Pulmonary artery endothelial cell (primary cell): Measurements from ENCODE around the gene SNX11. TPM values are rescaled to one million over a fixed set of nuclear protein-coding genes. Genes with fewer than 3 reads are reported as not detected.
A peak's percentile ranks its signal among the peaks of the same experiment; 100 is the strongest.

ENCODE experiments used
- DNase-seq: peaks from one replicate; pipeline ENCODE4 v3.0.0-alpha.2; 2011; ENCODE audit warnings: low read depth, low spot score
- total RNA-seq: library from RNA; depleted of rRNA; stranded (reverse); fragments of >200 nt; gene quantifications from 2 replicates; pipeline ENCODE4 v1.2.3, GENCODE V29; 2014

The SNX11 gene
- total RNA-seq, 1 donor from 2014 or later = 15.2 TPM

DNA sequence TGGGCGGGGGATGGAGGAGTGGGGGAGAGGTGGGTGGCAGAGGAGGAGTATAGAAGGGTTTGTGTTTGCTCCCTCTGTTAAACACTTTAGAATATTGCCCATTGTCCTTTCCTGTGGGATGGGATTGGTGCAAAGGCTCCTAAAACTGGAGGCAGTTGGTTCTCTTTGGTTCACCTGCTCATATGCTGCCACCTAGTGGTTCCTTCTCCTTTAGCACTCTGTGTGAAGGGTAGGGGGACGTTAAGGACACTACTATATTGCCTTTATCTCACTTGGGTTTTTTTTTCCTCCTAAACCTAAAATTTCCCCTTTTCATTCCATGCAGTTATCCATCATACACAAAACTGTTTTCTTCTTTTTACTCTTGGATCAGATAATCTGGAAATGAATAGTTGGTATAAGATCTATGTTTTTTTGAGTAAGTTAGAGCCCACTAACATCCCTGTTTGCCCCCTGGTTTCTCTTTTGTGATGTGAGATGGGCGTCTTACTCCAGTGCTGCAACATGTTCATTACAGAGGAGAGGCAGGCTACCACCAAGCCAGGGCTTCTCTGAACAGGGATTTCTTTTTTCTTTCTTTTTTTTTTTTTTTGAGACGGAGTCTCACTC lies 23.8 kb downstream of the SNX11 start:
- DNase-seq = no peak

DNA sequence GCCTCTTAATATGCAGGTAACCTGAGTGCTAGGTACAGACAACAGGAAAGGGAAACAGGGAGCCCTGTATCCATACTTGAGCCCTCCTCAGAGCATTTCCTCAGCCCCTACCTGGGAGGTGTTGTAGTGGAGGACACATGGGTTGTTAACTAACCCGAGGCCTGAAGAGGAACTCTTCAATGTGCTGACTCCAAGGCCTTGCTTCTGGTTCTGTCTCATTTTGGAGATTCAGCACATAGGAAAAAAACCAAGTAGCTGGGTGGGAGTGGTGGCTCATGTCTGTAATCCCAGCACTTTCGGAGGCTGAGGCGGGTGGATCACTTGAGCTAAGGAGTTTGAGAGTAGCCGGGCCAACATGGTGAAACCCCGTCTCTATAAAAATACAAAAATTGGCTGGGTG lies 24.8 kb downstream of the SNX11 start:
- DNase-seq = no peak

DNA sequence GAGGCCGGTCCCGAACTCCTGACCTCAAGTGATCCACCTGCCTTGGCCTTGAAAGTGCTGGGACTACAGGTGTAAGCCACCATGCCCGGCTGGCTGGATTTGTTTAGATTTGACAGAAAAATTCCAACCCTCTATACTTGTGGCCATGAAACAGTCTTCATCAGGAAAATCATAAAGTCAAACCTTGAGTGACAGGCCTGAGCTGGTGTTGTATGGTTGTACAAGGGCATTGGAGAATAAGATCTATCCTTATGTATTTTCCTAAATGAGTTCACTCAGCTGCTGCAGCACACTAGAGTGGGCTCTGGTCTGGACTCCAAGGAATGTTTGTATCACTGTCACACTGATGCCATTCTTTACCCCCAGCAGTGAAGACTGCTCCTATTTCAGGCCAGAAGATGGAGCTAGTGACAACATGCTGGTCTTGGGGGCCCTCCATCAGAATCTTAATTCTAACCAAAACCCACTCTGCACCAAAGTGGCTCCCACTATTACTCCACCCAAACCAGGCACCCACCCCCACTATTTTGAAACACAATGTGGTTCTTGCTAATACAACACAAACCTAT lies 27.4 kb downstream of the SNX11 start:
- no peak for DNase-seq

DNA sequence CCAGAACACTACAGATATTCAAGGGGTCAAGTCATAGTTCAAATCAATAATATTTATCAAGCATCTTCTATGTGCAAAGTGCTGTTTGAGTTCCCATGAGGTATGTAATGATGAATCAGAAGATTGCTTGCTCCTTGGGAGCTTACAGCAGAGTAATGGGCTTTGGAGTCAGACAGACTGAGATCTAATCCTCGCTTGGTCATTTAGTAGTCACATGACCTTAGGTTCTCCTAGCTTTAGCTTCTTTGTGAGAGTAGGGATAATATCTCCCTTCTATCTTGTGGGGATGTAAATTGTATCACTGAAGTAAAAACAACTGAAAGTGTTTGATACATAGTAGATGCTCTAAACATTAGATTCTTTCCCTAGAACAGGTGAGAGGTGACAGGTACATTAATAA lies 30.1 kb downstream of the SNX11 start:
- DNase-seq = no peak

DNA sequence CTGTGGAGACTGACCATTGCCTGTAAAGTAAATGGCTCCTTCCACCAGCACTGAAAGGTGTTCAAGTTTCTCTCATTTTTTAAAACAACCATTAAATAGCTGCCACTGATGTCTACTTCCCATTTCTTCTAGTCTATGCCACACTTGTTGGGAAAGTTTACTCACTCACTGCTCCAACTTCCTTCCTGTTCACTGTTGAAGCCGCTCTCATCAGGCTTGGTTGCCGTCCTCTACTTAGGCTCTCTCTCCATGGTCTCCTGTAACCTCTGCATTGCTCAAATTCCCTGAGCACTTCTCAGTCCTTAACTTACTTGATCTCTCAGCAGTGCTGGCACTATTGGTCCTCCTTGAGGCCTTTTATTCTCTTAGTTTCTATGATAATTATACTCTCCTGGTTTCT lies 32.4 kb downstream of the SNX11 start:
- peak; percentile 19 for DNase-seq

DNA sequence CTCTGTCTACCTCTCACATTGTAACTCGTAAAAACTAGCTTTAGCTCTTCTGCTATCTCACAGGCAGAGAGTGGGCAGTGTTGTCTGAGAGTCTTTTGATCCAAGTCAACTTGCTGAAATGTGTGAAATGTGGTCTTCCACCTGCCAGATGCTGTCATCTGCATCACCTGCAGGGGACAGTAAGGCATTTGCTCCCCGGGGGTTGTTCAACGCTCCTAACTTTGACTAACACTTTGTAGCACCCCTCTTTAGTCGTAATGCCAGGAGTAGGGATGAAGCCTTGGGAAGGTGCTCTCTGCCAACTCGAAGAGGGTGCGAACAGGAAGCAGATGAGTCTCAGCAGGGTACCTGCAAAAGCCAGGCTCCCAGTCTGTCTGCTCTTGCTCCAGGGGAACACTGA lies 36.1 kb downstream of the SNX11 start:
- DNase-seq = no peak

DNA sequence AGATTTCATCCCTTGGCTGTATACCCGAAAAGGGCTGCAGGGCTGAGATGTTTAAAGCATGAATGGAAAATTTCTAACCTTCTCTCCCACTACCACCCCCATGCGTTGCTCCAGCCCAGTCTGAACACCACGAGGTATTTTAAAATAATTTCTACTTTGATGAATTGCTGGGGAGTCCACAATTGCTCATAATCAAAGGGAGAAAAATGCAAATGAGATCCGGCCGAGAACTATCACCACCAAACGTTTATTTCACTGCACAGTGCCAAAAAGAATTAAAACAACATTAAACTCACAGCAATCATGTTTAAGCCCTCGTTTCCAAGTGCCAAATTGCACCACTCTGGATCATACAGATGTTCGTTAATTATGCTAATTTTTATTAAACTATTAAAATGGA lies 36.7 kb downstream of the SNX11 start:
- no peak for DNase-seq

DNA sequence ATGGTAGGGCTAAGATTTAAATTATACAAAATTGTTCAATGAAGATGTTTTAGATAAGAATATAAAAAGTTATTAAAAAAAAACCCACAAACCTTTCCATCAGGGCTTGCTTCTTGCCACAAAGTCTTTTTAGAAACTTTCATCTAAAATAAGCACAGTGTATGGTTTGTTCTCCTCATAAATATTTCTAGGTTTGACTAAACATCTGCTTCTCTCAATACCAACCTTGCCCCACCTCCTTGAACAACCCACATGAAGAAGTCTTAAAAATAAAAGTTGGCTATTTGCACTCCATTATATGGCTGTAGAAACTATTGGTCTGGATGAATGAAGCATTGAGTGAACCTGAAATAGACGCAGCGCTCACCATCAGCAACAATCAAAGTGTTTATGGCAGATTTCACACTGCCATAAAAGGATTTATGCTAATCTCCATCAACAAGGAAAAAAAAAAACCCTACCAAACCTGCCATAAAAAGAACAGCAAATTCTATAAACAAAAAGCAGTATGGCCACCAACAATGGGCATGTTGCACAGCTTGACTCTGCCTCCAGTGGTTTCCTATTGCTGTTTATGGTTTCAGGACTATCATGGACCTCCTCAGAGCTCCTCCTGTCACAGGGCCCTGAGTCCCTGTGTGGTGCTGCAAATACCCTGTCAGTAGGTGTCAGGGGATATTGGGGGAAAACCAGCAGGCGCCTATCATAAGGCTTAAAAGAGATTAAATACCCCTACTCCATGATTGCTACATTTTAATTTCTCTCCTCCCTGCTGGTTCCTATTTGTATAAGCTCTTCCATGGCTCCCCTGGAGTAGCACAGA lies 37.6 kb downstream of the SNX11 start:
- no peak for DNase-seq

DNA sequence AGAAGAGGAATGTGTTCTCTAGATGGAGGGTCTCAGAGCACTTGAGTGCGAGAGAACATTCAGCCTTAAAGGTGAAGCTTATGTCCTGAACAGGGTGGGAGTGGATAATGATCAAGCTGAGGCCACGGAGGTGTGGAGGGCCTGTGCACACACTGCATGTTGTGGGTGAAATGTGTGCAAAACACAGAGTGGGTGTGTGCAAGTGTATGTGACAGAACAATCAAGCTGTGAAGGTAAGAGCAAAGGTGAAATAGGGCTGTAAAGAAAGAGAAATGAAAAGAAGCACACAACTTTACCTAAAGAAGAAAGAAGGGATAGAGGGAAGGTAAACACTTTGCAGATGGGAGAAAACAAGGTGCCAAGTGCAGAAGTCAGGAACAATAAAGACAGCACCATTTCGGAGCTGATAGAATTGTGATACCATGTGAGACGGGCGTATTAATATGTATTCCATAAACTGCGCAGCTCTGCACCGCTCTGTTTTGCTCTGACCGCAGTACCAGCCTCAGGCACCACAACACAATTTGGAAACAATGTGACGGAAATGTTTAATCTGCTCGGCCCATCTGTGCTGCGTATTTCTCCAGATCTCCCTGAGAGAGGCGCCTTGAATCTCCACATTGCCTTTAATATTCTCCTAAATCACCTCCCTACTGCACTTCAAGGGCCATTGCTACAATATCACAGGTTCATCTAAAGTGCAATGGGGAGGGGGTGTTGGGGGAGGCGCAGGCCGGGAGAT lies 40.6 kb downstream of the SNX11 start:
- no peak for DNase-seq

DNA sequence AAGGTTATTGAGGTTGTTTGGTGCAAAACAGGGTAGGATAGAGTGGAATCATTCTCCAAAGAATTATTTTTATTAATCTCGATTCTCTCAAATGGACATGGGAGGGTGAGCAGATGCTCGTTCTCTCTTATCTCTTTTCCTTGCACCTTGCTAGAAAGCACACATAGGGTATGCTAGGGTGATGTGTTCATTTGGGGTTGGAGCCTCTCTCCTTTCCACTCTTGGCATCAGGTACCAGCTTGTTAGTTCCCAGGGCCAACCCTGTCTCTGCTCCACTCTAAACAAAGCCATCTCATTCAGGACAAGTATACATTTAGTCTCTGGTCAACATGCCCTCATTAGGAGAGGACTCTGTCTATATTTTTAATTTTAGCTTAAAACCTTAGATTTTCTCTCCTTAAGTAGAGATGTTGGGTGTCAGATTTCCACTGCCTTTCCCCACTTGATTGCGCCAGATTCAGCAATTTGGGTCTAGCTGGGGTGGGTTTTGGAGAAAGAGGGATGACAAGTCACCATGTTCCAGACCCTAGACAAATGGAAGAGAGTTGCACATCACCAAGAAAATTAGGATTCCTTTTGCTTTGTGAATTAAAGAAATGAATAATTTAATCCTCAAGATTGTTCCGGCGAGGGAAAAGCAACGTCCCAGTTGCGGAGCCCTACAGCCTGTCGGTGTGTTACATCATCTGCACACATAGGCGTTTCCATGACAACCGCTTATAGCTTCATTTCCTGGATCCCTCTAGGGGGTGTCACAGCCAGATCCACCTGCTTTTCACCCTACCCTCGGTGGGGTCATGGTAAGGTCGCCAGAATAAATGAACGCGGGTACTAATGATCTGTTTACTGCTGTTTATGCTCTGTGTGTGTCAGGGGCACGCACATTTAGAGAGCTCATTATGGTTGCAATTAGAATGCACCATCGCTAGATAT lies 41.6 kb downstream of the SNX11 start:
- DNase-seq = no peak

DNA sequence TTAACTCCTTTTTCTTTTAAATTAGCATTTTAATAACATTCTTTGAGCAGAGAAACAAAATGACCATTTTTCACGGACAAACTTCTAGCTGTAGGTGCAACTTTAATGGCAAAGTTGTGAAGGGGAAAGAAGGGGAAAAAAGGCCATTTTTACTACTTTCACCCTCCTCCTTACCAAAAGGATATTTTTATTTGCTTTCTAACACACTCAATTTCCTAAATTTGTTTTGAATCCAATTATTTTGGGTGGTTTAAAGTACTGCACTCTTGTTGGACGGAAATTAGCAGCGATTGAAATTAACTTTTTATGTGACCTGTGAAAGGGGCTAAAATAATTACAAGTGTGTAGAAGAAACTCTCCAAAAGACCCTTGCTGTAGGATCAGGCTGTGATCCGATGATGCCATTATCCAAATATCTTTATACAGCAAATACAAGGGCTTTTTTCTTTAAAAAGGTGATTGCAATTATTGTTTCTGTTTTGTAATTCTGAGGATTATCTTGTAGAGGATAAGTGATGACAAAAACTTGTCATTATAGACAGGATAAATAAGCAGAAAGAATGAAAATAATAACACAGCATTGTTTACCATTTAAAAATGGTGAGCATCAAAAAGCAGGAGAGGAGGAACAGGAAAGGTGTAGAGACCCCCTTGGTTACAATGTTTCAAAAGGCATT lies 42.4 kb downstream of the SNX11 start:
- DNase-seq = no peak

DNA sequence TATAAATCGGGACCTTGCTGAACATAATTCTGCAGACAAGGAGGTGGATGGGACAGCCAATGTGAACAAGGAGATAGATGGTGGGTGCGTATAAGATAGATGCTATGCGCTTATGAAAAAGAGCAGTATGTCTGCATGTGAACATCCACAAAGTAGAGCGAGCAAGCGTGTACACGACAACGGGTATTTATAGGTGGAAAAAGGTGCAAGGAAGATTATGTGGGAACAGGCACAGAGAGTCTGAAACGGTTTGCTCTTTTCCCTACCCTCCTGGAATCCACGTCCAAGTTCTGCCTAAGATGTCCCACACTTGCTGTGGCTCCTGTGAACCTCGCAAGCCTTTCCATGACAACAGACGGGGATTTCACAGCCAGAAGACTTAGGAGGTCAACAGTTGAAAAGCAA lies 43.0 kb downstream of the SNX11 start:
- no peak for DNase-seq

DNA sequence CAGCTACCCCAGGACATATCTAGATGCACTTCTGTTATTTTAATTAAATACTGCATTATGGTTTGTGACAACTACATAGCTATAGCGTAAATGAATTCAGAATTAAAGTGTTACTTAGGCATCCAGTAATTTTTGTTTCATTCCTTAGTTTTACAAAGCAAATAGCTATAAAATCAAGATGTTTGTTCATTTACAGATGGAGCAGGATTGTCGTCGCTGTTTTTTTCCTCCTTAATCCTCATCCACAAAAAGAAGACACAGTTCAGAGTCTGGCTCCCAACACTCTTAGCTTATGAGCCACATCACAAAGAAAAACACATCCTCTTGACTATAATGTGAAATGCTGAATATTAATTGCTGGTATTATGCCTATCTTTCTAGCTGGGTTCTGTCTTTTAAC lies 43.7 kb downstream of the SNX11 start:
- no peak for DNase-seq

DNA sequence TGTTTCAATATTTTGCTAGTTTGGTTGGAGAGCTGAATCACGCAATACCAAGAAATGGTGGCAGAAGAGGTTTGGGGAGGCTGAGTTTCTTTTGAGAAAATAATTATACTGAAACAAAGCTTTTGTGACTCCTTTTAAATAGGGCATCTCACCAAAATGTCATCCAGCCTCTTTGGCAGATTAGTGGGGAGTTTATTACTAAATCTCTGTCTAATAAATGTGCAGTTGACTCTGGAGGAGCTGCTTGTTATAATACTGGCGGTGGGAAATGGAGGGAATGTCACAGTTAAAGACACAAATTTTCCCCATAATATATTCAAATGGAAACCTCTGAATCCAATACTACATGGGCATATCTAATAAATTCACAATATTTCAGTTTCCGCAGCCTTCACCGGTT lies 44.7 kb downstream of the SNX11 start:
- no peak for DNase-seq

DNA sequence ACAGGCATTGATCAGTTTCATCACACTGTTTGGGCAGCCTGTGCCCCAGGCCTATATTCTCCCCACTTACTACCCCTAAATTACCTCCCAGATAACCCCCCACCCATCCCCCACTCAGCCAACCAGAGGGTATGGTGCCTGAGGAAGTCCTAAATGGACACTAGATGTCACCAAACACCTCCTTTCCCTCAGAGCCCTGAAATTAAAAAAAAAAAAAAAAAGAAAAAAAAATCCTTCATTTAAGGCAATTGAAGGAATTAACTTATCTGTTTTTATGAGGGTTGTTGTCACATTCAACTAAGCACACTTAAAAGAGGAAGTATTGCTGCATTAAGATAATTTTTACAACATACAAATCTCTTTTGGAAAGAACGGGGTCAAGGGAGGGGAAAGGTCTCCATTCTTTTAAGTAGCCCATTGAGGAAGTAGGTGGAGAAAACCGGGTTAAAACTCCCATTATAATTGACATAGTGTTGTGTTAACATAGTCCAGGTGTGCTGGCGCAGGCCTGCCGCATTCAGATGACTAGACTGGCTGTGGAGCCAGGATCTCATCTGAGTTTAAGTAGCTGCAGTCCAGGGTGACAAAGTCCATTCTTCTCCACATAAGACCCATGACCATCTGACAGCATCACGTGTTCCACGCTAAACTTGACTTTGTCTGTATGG lies 46.3 kb downstream of the SNX11 start:
- no peak for DNase-seq

DNA sequence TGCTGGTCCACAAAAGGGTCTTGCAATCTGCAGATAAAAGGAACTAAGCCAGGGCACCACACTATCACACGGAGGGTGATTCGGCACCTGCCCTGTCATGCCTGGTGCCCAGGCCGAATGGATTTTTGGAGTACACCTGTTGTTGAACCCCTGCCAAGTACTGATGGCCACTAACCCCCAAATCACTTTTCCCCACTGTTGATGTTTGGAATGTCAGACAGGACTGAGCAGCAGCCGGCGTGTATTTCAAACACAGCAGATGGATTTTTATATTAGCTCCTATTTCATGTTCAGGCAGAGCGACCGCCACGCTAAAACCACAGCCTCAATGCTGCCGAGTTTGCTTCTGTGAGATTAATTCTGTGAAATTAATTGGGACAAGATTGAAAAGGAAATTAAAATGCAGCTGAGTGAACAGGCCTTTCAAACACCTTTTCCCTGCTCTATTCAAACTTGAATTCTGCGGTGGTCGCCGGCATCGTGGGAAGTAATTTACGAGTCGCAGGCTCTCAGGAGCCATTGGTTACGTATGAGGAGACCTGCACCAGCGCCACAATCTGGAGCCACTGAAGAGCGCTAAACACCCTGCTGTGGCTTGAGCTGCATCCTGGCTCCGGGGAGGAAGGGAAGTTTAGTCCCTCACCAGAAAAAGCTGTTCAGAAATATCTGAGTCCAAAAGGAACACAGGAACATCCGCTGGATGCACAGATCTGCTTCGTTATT lies 48.5 kb downstream of the SNX11 start:
- DNase-seq = no peak

DNA sequence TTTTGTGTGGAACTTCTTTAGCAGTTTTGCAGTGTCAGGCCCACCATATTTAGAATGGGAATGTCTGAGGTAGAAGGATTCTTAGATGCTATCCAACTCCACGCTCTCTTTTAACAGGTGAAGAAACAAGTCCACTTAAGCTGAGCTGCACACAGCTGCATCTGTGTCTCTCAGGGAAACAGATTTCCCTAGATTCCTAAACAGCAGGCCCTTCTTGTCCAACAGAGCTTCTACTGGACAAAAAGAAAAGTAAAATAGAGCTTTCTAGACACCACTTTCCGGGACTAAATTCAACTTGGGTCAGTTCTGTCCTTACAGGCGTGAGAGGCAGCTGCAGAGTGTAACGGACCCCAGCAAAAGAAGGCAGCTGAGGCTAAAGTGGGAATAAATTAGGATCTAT lies 51.7 kb downstream of the SNX11 start:
- no peak for DNase-seq

DNA sequence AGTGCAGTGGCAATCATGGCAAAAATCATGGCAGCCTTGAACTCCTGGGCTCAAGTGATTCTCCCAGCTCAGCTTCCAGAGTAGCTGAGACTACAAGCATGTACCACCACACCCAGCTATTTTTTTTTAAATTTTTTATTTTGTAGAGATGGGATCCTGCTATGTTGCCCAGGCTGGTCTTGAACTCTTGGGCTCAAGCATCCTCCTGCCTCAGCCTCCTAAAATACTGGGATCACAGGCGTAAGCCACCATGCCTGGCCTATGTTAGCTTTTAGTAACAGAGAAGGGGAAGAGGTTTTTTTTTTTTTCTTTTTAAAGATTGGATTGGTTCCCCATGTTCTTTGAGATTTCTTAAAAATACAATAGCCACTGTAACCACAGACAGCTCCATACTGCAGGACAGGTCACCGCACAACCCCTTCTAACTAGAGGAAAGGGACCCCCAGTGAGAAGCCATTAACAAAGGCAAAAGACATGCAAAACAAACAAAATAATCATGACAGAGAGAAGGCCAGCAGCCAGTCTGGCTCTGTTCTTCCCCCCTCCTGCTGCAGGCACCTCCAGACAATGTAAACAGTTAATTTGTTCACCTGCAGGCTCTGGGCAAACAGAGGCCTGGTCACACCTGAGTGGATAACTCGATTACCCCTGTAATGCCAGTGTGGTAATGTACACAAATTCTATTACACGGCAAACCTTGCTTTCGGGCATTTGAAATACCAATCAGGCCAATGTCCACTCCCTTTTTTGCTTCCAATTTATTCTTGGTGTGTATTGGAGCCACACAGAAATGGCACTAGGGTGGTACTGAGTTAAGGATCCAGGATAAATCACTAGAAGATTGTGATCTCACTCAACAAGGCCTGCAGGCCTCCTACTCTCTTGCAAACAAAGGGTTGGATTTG lies 52.9 kb downstream of the SNX11 start:
- no peak for DNase-seq
